CD4-positive, alpha-beta T cell treated with Interleukin-1 beta for 1 hour (primary cell): ENCODE data around the gene VOPP1.
"Not testable (repeated sequence)": the region's sequence is repeated elsewhere in the genome, so short reads cannot be mapped to it uniquely, and the experiment has no call there.

ENCODE experiments used
- DNase-seq, 2 donors: peaks; one replicate each; pipeline ENCODE4 v3.0.0-alpha.2; 2020 to 2022

The VOPP1 gene

GRCh38 chr7:55526770-55527169 is 45.5 kb downstream of the VOPP1 start:
- DNase-seq, result peak in 1 of 2 donors; percentile 41

- DNase-seq, result no peak
These were observed 46.0 kb downstream of the VOPP1 start for GRCh38 chr7:55526329-55526728.

DNA sequence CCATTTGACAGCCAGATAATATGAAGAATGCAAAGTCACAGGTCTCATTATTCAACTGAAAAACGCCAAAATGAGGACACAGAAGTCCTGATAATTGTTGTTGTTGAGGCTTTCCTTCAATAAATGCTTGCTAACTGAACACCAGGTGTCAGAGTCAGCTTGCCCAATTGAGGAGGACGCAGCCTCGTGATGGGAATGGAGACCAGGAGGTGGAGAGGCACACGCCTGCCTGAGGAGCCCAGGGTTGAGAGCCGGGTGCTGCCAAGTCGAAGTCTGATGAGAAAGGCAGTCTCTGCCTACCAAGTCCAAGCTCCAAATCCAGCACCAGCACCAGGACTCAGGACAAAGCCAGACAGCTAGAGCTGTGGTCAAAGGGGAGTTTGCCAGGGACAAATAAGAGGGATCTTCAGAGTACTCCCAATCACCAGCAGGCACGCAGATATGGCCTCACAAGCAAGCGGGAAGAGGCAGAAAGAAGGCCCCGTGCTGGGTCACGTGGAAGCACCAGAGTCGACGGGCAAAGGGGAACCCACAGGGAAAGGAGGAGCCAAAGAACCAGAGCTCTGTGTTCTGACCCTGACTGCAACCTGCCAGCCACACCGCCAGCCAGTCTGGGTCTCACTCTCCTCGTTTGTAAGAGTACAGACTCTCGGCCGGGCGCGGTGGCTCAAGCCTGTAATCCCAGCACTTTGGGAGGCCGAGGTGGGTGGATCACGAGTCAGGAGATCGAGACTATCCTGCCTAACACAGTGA is 47.6 kb downstream of the VOPP1 start:
- no peak for DNase-seq

- no peak for DNase-seq
These were observed 48.9 kb downstream of the VOPP1 start for GRCh38 chr7:55523366-55523765.

DNA sequence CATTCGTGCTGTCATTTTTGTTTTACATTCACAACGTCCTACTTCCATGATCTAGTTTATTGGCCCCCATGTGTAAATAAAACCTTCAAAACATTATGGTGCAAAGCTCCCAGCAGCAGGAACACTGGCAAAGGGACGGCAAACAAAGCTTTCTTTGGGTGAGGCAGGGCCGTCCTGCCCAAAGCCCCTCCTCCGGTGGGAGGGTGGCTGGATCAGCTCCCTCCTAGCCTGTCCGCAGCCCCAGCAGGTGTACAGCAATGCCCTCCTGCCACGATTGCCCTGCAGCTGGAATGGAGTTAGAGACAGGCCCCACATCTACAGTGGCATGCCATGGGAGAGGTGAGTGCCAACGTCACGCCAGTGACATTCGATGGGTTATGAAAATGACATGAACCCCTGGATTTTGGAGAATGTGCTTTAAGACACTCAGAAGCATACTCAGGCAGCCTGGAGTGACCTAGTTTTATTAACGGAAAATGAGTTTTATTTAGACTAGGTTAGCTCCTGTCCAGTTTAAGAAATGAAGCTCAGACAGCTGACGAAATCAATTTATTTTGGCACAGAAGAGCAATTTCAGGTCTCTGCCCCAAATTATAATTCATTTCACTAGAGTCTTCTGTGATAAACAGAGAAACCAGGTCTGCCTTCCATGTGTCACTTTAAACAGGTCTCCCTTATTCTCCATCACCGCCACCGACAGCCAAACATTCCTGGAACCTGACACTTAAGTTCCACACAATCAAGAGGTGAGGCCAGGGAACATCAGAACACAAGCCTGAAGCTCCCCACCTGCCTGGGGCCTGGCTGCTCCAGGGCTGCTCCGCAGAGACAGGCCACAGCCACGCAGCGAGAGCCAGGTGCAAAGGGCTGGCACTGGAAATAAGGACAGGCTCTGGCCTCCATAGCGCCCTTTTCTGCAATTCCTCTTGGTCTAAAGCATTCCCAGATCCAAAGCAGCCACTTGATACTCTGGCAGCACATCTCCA is 50.1 kb downstream of the VOPP1 start:
- DNase-seq, result no peak

DNA sequence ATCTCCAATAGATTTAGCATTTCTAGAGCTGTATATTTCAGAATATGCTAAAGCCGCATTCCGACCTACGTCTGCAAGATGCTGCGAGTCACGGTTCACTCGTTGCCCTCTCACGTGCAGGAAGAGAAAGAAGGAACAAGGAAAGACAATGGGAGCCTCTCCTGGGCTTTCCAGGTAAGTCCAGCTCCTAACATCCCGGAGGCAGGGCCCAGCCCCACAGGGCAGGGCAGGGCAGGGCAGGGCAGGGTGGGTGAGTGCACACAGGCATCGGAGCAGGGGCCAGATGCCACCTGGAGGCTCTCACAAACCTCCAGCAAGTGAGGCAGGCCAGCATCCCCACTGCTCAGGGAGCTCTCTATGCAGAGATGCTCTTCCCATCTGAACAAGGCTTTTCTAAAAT is 50.8 kb downstream of the VOPP1 start:
- no peak for DNase-seq

- DNase-seq, result no peak
These were observed 51.7 kb downstream of the VOPP1 start for GRCh38 chr7:55520426-55521140.

DNA sequence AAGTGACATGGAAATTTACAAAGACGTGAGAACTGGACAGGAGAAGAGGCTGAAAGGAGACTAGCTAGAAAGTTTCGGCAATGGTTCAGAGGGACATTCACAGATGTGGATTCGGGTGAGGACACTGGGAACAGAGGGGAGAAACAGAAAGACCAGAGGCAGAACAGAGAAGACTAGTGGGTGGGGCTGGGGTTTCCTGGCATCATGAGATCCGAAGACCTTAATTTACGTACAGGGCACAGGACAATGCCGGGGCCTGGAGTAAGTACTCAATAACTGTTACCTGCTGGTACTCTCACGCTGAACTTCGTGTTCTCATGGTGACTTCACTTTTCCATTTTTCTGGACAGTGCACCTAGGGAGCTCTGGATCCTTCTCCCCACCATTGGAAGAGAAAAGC is 53.5 kb downstream of the VOPP1 start:
- no peak for DNase-seq

DNA sequence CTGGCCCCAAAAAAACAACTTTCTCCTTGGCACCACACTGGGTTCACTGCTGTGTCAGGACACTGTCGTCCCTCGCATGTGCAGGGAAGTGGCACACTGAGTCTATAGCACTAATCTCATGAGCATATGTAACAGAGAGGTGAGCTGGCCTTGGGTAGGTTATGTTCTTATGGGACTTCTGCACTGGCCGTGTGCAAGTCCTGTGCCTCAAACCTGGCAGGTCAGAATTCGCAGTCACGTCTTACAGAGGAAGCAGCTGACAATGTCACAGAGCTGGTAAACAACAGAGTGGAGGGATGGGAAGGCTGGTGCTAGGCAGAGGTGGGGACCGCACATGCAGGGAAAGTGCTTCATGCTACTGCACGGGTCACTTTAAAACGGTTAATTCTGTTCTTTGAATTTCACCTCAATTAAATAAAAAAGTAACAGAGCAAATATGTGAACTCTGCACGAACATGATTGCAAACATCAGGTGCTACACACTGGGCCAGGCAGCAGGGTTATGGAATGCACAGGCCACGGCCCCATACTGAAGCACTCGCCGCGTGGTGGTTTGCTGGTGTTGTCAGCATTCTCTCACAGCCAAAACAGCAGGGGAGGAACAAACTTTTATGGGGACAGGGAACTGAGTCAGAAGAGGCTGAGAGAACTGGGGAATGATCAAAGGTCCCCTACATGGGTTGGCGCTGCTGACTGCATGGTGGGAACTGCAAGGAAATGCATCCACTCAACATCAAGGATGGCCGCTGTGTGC is 54.2 kb downstream of the VOPP1 start:
- DNase-seq, result no peak

DNA sequence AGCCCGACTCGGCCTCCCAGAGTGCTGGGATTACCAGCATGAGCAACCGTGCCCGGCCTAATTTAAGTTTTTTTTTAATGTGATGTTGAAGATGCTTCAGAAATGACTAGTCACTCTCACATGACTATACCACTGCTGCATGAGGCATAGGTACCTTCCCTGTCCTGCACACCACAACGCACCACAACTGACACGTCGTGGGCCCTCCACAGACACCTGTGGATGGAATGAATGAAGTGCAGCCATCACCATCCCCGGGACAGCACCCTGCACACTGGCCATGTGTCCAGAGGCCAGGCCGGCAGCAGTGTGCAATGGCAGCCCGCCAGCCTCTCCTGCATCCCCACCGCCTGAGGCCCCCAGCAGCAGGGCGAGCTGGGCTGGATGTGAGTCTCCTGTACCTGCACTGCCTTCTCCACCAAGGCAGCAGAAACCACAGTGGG is 55.1 kb downstream of the VOPP1 start:
- no peak for DNase-seq

DNA sequence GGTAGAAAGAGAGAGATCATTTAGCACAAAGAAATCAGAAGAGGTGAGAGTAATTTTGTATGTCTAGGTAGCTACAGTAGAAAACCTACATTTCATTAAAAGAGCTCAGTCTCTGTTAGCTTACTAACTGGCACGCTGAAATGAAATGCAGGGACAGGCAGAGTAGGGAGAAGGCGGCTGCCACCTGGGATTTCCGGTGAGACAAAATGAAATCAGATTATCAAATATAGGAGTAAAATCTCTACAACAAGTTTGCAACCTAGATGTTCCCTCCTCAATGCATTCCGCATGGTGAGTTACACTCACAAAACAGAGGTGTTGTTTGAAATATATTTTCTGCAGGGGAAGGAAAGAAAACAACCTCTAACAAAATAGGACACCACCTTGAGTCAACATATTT is 55.9 kb downstream of the VOPP1 start:
- DNase-seq, result no peak

DNA sequence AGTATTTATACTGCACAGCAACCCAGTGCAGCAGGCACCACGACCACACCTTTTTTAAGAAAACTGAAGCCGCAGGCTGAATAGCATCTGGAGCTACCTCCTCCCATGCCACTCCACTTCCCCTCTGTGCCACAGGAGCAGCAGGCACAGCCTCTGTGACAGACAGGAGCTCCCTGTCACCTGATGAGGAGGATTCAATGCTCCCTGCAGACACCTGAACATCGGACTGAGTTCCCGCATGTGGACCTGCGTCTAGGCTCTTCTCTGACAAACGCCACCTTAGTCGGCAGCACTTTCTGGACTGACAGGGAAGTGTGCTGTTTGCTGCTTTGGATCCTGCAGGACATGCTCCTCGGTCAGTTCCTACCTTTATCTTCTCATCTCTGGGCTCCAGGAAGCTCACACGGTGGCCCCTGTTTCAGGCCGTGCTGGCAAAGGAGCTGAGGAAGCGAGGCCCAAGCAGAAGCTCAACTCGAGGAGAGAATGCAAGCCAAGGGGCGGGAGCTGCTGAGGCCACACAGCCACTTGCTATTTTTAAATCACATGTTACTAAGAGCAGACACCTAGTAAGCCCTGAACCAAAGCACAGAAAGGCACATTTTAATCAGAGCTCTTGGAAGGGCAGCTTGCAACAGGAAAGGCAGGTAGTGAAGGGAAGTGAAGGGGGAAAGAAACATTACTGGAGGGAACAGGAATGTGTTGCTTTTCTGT is 56.6 kb downstream of the VOPP1 start:
- DNase-seq, result no peak

DNA sequence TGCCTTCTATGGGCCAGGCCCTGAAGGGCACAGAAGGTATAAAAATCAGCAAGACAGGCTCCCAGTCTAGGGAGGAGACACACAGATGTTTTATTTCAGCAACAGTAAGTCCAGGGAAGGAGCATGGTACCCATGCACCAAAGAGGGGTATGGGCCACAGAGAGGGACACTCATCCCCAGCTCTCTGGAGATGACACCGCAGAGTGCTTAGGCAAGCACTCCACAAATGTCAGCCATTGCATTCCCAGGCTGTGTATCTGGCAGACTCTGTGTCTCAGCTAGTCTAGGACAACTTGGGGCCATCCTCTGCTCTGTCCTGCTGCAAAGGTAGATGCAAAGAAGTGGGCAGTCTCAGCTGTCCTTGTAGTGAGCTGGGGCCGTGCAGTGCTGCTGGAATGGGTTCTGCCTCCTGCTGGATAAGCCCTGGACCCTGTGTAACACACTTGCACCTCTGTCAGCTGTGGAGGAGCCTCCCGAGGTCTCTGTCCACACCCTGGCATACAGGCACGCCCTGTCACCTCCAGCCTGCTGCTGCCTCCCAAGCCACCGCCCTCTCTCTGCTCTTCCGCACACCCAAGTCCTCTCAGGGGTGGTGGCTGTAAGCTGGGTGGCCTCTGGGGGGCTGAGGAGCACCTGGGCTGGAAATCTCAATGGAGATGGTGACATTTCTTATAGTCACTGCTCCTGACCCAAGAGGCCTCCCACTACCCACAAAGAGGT is 57.6 kb downstream of the VOPP1 start:
- DNase-seq, result no peak

- no peak for DNase-seq
These were observed 58.4 kb downstream of the VOPP1 start for GRCh38 chr7:55513868-55514267.

DNA sequence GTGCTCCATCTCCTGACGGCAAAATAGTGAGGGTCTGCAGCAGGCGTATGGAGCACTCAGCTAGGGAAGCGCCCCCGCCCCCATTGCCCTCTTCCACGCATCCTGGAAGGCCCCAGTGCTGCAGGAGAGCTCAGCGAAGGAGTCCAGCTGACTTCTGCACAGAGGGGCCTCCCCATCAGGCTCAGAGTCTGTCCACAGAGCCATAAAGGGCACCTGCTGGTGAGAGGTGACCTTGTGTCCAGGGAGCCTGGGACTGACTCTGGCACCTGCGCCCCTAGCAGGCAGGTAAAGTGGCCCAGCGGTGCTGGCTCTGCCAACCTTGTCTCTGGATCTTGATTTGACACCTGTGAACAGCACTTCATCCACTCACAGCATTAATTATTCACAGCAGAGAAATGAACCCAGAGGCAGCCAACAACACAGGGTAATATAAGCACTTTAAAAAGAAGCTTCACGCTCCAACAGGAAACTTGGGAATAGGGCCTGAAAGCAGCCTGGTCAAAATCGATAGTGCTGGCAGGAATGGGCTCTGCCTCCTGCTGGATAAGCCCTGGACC is 59.6 kb downstream of the VOPP1 start:
- DNase-seq, result no peak

- no peak for DNase-seq
These were observed 61.7 kb downstream of the VOPP1 start for GRCh38 chr7:55510621-55511020.

- not testable (repeated sequence) for DNase-seq
These were observed 62.1 kb downstream of the VOPP1 start for GRCh38 chr7:55510206-55510605.

GRCh38 chr7:55509322-55509721 is 63.0 kb downstream of the VOPP1 start:
- DNase-seq, result peak in 1 of 2 donors; percentile 39

DNA sequence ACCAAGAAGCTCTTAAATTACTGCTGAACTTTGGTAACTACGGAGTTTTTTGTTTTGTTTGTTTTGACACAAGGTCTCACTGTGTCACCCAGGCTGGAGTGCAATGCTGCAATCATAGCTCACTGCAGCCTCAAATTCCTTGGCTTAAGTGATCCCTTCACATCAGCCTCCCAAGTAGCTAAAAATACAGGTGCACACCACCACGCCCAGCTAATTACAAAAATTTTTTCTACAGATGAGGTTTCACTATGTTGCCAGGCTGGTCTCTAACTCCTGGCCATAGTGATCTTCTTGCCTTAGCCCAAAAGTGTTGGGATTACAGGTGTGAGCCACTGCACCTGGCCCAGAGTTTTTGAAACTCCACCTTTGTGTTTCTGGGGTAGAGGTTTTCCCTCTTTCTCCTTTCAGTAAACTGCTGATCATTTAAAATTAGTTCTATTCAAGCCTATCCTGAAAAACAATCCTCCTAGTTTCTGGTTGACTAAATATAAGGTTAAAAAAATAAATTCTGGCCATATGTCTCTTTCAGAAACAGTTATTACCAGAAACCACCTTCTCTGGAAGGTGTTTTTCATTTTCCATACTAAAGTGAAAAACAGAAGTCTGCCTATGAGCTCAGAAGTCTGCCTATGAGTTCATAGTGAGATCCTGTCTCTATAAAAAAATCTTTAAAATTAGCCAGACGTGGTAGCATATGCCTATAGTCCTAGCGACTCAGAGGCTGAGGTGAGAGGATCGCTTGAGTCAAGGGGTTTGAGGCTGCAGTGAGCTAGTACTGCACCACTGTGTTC is 63.9 kb downstream of the VOPP1 start:
- DNase-seq, result no peak

GRCh38 chr7:55507743-55508142 is 64.6 kb downstream of the VOPP1 start:
- DNase-seq, result no peak
